PFSK-1 (cell line): ENCODE measurements around the gene SLC35G1.

Source experiments
- FOXP2 ChIP-seq: optimal IDR thresholded peaks from 2 replicates; pipeline ENCODE3; 2011; ENCODE audit warnings: borderline replicate concordance, control low read depth, inconsistent platforms; ENCODE audit not compliant: insufficient read depth; ENCODE audit errors: extremely low read length, extremely low read depth
- POLR2AphosphoS5 ChIP-seq: IDR thresholded peaks from 2 replicates; pipeline ENCODE4 v1.6.1; 2012; ENCODE audit warnings: low read depth, mild to moderate bottlenecking, control low read depth, low read length, moderate library complexity
- REST ChIP-seq, 2 experiments: IDR thresholded peaks; 2 replicates each; pipeline versions ENCODE4 v1.6.1 to v1.8.0; 2011 to 2012; ENCODE audit warnings: low read depth in 2 of 2, low read length in 2 of 2, control low read depth in 1 of 2, inconsistent platforms in 1 of 2, mild to moderate bottlenecking in 1 of 2, moderate library complexity in 1 of 2; ENCODE audit not compliant: insufficient read depth in 1 of 2
- SIN3A ChIP-seq: IDR thresholded peaks from 2 replicates; pipeline ENCODE4 v1.6.1; 2012; ENCODE audit warnings: mild to moderate bottlenecking, low read length, moderate library complexity, borderline replicate concordance; ENCODE audit not compliant: insufficient read depth
- TAF1 ChIP-seq: IDR thresholded peaks from 2 replicates; pipeline ENCODE4 v1.6.1; 2012; ENCODE audit warnings: low read length, control low read depth, borderline replicate concordance; ENCODE audit not compliant: insufficient read depth

The SLC35G1 gene

GRCh38 chr10:93872375-93873158 lies 21.2 kb upstream of the SLC35G1 start:
- no peak for TF ChIP-seq REST (IDR thresholded peaks at IDR 0.05; ENCODE audit: insufficient read depth in 1 of 2, low read depth in 2 of 2, low read length in 2 of 2)
- no peak for TF ChIP-seq SIN3A
- no peak for TF ChIP-seq FOXP2
- no peak for TF ChIP-seq POLR2AphosphoS5
- no peak for TF ChIP-seq TAF1

GRCh38 chr10:93873420-93874115 lies 20.2 kb upstream of the SLC35G1 start:
- TF ChIP-seq FOXP2, result no peak
- no peak for TF ChIP-seq SIN3A
- no peak for TF ChIP-seq TAF1
- TF ChIP-seq REST (IDR thresholded peaks at IDR 0.05; ENCODE audit: insufficient read depth in 1 of 2, low read depth in 2 of 2, low read length in 2 of 2), result no peak
- no peak for TF ChIP-seq POLR2AphosphoS5

- TF ChIP-seq POLR2AphosphoS5, result no peak
- TF ChIP-seq TAF1, result no peak
- TF ChIP-seq REST (IDR thresholded peaks at IDR 0.05; ENCODE audit: insufficient read depth in 1 of 2, low read depth in 2 of 2, low read length in 2 of 2), result no peak
- no peak for TF ChIP-seq SIN3A
- no peak for TF ChIP-seq FOXP2
These were observed 19.3 kb upstream of the SLC35G1 start for GRCh38 chr10:93874309-93875031.

GRCh38 chr10:93875032-93875358 lies 18.8 kb upstream of the SLC35G1 start:
- TF ChIP-seq FOXP2, result no peak

- no peak for TF ChIP-seq POLR2AphosphoS5
- TF ChIP-seq TAF1, result no peak
- TF ChIP-seq FOXP2, result no peak
- no peak for TF ChIP-seq REST (IDR thresholded peaks at IDR 0.05; ENCODE audit: insufficient read depth in 1 of 2, low read depth in 2 of 2, low read length in 2 of 2)
- TF ChIP-seq SIN3A, result no peak
These were observed 17.4 kb upstream of the SLC35G1 start for GRCh38 chr10:93876381-93876780.
